G401 (cell line): ENCODE results near the gene POP4. TPM values are rescaled to one million over a fixed set of nuclear protein-coding genes. Genes with fewer than 3 reads are reported as not detected.

Experiments used
- DNase-seq: peaks from one replicate; pipeline ENCODE4 v3.0.0-alpha.2; 2015; ENCODE audit warnings: low spot score
- in situ Hi-C: cut with HindIII; loops from 2 replicates; pipeline ENCODE4 v1.10.0; 2016; ENCODE audit warnings: low sequenced_read_pairs, mixed read lengths
- total RNA-seq: library from RNA; depleted of rRNA; stranded (reverse); fragments of >200 nt; shearing (Covaris generic); gene quantifications from 2 replicates; pipeline ENCODE4 v1.2.3, GENCODE V29; 2014

The POP4 gene
- total RNA-seq, 1 experiment from 2014 or later: 81.4 TPM

DNA sequence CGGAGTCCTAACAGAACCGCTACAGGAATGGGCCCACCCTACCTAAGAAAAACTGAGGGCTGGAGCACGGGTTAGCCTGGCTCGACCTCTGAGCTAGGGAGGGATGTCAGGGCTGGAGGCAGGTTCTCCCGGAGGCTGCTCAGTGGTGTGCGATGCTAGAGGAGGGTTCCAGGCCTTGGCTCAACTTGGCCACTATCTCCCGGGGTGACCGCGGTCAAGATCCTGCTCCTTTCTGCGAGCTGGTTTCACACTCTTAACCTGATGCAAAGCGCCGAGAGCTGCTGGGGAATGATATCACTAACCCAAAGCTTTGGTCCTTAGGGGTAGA, 301 bp downstream of the POP4 start:
- no peak for DNase-seq
- in situ Hi-C loops: no loop called here

GRCh38 chr19:29609636-29610035, 3.6 kb downstream of the POP4 start:
- no peak for DNase-seq
- in situ Hi-C loops: no loop called here

DNA sequence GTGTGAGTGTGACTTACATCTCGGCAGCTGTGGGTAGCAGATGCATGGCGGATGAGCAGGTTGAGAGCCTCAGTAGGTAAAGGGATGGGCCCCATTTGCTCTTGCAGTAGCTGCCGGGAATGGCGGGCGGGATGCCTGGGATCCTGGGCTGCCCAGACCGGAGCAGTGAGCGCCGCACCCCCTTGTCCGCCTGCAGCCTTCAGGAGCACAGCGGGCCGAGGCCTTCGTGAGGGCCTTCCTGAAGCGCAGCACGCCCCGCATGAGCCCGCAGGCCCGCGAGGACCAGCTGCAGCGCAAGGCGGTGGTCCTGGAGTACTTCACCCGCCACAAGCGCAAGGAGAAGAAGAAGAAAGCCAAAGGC, 4.1 kb downstream of the POP4 start:
- in situ Hi-C loops: no loop called here
- DNase-seq: no peak

- peak; percentile 85 for DNase-seq
- in situ Hi-C loops: no loop called here
These were observed 4.6 kb downstream of the POP4 start for GRCh38 chr19:29610574-29611271.

GRCh38 chr19:29612121-29612520, 6.0 kb downstream of the POP4 start:
- in situ Hi-C loops: no loop called here

GRCh38 chr19:29612801-29613595, 6.9 kb downstream of the POP4 start:
- no peak for DNase-seq
- in situ Hi-C loops: no loop called here

More at GRCh38 chr19:29612121-29612520, 6.0 kb downstream of the POP4 start:
- DNase-seq: no peak

DNA sequence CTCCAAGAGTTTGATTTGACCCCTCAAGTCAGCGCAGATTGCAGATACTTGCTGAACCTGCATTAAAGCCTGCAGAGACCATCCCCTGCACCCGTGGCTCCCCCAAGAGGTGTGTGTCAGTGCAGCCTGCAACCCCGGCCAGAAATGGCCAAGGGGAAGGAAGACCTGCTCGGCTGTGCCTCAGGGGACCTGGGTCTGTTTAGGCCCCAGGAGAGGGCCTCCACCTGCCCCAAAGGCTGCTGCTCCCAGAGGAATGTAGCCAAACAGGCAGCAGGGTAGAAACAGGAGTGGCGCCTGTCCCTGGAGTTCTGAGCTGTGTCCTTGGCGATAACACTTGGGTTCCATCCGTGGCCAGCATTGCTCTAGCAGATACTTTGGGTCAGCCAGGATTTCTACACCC, 8.0 kb downstream of the POP4 start:
- in situ Hi-C loops: no loop called here
- DNase-seq: no peak

GRCh38 chr19:29614780-29615179, 8.7 kb downstream of the POP4 start:
- in situ Hi-C loops: no loop called here
- DNase-seq: no peak

DNA sequence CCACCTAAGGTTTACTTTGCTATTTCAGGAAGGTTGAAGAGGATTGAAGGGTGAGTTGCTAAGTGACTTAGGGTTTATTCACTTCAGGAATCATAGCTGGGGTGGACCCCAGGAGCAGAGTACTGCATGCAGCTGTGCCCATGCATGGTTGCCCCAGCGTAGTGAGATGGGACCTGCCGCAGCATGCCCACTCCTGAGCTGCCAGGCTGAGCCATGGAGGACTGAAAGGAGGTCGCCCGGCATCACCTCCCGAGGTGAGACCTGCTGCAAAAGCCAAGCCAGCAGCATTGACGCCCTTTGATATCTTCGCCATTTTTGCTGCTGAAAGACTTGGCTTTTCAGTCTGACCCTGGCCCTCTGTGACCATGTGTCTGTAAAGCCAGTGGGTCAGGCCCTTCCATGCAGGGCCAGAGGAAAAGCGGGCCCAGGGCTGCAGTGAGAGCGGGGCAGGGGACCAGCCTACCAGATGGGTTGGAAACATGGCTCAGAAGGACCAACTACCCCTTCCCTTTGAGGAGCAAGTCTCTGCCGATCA, 9.9 kb downstream of the POP4 start:
- DNase-seq: no peak
- in situ Hi-C loops: no loop called here

GRCh38 chr19:29616541-29616940, 10.5 kb downstream of the POP4 start:
- in situ Hi-C loops: no loop called here
- no peak for DNase-seq

DNA sequence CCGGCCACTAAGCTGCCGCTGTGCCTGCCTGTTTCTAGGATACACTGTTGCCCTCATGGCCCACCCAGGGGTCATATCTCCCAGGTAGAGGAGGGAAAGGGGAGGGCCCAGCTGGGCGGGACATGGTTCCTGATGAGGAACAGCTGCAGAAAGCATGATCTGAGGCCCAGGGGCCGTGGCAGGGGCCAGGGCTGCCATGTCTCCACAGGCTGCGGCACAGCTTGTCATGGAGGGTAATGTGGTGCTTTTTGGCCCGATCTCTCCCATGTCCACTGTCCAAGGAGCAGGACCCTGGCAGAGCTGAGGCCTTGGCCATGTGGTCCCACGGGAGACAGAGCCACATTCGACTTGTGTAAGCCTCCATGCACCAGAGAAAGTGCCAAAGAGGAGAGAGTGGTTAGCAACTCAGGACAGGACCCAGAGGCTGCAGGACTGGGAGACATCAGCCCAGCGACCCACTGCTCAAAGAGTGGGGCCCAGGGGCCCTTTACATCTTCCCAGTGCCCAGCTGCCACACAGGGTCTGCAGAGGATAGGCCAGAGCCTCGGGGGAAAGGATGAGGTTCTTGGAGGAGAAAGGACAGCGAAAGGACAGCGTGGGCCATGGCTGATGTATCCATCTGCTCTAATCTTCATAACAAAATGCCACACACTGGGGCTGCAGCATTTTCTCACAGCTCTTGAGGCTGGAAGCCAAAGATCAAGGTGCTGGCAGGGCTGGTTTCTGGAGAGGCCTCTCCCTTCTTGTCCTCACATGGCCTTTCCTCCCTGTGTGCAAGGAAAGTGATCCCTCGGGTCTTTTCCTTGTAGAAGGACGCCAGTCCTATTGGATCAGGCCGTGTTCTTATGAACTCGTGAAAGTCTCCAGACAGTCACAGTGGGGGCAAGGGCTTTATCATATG, 11.5 kb downstream of the POP4 start:
- in situ Hi-C loops: no loop called here
- DNase-seq: no peak

GRCh38 chr19:29618434-29618833, 12.4 kb downstream of the POP4 start:
- in situ Hi-C loops: no loop called here

DNA sequence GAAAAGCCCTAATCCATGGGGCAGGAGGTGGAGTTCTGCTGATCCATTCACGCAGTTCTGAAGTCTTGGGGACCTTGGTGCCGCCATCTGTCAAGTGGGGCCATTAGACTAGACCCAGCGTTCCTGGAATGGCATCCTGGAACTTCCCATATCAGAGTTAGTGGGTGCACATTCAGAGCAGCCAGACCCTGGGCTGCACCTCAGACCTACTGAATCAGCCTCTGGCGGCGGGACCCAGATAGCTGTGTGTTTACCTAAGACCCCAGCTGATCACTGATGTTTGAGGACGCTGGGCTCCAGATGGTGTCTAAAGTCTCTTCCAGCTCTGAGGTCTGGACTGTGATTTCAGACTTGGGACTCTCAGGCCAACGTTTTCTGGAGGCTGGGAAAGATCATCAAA, 12.8 kb downstream of the POP4 start:
- in situ Hi-C loops: no loop called here
- DNase-seq: no peak

More at GRCh38 chr19:29618434-29618833, 12.4 kb downstream of the POP4 start:
- DNase-seq: no peak

DNA sequence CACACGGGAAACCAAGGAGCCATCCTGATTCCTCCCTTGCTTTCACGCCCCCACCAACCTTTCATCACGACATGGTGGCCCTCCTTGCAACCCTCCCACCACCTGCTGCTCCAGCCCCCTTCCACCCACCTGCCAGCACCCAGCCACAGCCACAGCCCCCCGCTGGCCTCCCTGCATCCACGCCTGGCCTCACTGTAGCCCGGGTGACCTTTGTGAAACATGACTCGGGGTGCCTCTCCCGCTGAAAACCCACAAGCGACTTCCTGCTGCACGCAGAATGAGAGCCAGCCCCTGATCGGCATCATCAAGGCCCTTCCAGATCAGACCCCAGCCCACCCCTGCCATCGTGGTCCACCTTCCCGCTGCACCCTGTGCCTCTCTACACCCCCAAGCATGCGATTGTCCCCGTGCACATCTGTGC, 14.9 kb downstream of the POP4 start:
- in situ Hi-C loops: no loop called here

DNA sequence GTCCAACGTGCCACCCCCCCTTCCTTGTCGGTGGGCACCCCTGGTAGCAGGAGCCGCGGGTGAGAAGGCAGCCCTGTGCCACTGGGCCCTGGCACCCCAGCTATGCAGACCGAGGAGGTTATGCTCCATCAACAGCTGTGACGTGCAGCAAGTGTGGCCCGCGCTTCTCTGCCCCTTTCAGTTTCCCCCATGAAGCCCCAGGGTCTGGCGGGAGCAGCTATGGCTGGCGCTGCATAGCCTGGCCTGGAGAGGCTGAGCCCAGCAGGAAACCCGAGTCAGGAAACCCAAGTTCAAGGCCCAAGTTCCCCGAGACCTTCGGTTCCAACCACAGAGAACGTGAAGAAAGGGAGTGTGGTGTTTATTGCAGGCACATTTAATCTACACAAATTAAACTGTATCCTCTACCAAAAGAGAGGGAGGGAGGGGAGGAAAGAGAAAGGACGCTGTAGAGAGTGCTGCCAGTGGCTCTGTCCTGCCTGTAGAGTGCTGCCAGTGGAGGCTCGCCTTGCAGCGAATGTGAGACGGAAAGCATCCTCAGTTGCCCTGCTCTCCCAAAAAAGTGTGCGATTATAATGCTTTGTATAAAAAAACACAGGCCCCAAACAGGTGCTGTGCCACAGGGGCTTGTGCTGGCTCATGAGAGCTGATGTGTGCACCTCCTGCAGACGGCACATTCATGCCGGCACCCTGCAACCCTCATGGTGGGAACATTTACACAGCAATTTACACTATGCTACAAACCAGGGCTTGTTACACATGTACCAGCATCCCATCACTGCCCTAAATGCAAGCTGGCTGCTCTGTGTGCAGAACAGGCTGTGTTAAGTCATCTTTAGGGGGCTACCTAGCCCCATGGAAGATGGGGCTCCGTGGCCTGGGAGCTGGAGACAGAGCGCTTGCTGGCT, 16.3 kb downstream of the POP4 start:
- no peak for DNase-seq

More for the DNA sequence above, 14.9 kb downstream of the POP4 start:
- DNase-seq: no peak

GRCh38 chr19:29623726-29624488, 17.8 kb downstream of the POP4 start:
- DNase-seq: no peak
- in situ Hi-C loops: no loop called here

More for the DNA sequence above, 16.3 kb downstream of the POP4 start:
- in situ Hi-C loops: no loop called here

DNA sequence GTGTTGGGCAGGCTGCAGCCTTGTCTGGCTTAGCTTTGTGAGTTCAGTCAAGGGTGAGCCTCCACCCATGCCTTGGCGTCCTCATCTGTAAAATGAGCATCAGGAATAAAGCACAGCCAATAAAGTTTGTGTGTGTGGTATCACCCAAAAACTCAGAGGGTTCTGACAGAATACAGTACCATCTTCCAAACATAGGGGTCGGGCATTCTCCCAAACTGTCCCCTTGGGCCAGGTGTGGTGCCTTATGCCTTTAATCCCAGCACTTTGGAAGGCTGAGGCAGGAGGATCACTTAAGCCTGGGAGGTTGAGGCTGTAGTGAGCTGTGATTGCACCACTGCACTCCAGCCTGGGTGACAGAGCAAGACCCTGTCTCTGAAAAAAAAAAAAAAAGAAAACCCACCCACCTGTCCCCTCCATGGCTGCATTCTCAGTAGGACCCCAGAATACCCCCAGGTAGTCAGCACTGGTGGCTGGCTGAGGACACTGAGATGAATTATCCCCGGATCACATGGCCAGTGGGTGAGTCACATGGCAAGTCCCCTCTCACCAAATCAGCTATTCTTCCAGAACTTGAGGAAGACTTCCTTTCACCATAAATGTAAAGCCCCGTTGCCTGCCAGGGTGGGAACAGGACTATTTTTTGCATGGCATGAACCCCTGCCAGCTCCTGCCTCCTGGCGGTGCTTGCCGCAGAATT, 18.6 kb downstream of the POP4 start:
- in situ Hi-C loops: no loop called here
- no peak for DNase-seq
